Measurements from ENCODE around the gene IPO9.

Gene IPO9

GRCh38 chr1:201810466-201811216 is 18.3 kb upstream of the IPO9 start:
- H3K27ac ChIP-seq (ENCODE audit: low read depth, low read length) = no peak overlapping the region
- H3K4me1 ChIP-seq (ENCODE audit: insufficient read depth, low read length) = no peaks in the 10 kb centered on the region
- no peak overlapping the region for H3K4me3 ChIP-seq (ENCODE audit: low read depth in 1 of 2, low read length in 2 of 2)
- no peak overlapping the region for H3K9ac ChIP-seq (ENCODE audit: low read length)
- no peaks in the 10 kb centered on the region for H3K9me3 ChIP-seq (ENCODE audit: low read length)
- peaks cover 83% of the 10 kb centered on the region for H3K36me3 ChIP-seq (ENCODE audit: insufficient read depth, low read length)
- no peaks in the 10 kb centered on the region for H3K27me3 ChIP-seq (ENCODE audit: control insufficient read depth in 1 of 2, insufficient read depth in 2 of 2, low read length in 2 of 2)

GRCh38 chr1:201813226-201813625 is 15.7 kb upstream of the IPO9 start:
- H3K27ac ChIP-seq (ENCODE audit: low read depth, low read length) = no peak overlapping the region
- H3K4me1 ChIP-seq (ENCODE audit: insufficient read depth, low read length) = no peaks in the 10 kb centered on the region
- peaks cover 76% of the 10 kb centered on the region for H3K36me3 ChIP-seq (ENCODE audit: insufficient read depth, low read length)
- no peak overlapping the region for H3K9ac ChIP-seq (ENCODE audit: low read length)
- no peaks in the 10 kb centered on the region for H3K27me3 ChIP-seq (ENCODE audit: control insufficient read depth in 1 of 2, insufficient read depth in 2 of 2, low read length in 2 of 2)
- no peaks in the 10 kb centered on the region for H3K9me3 ChIP-seq (ENCODE audit: low read length)
- no peak overlapping the region for H3K4me3 ChIP-seq (ENCODE audit: low read depth in 1 of 2, low read length in 2 of 2)

GRCh38 chr1:201816309-201816854 is 12.6 kb upstream of the IPO9 start:
- Histone ChIP-seq H3K4me3 (ENCODE audit: low read depth in 1 of 2, low read length in 2 of 2) (no peak overlapping the region), H3K27me3 (ENCODE audit: control insufficient read depth in 1 of 2, insufficient read depth in 2 of 2, low read length in 2 of 2) (no peaks in the 10 kb centered on the region), H3K9ac (ENCODE audit: low read length) (no peak overlapping the region), H3K27ac (ENCODE audit: low read depth, low read length) (no peak overlapping the region), H3K4me1 (ENCODE audit: insufficient read depth, low read length) (no peaks in the 10 kb centered on the region), H3K9me3 (ENCODE audit: low read length) (no peaks in the 10 kb centered on the region), H3K36me3 (ENCODE audit: insufficient read depth, low read length) (peaks cover 72% of the 10 kb centered on the region)

GRCh38 chr1:201818971-201819750 is 9.8 kb upstream of the IPO9 start:
- Histone ChIP-seq H3K9ac (ENCODE audit: low read length) (no peak overlapping the region), H3K27me3 (ENCODE audit: control insufficient read depth in 1 of 2, insufficient read depth in 2 of 2, low read length in 2 of 2) (no peaks in the 10 kb centered on the region), H3K36me3 (ENCODE audit: insufficient read depth, low read length) (peaks cover 59% of the 10 kb centered on the region), H3K9me3 (ENCODE audit: low read length) (no peaks in the 10 kb centered on the region), H3K4me3 (ENCODE audit: low read depth in 1 of 2, low read length in 2 of 2) (no peak overlapping the region), H3K27ac (ENCODE audit: low read depth, low read length) (no peak overlapping the region), H3K4me1 (ENCODE audit: insufficient read depth, low read length) (no peaks in the 10 kb centered on the region)

GRCh38 chr1:201820413-201820812 is 8.5 kb upstream of the IPO9 start:
- no peaks in the 10 kb centered on the region for H3K27me3 ChIP-seq (ENCODE audit: control insufficient read depth in 1 of 2, insufficient read depth in 2 of 2, low read length in 2 of 2)
- H3K9ac ChIP-seq (ENCODE audit: low read length) = no peak overlapping the region
- peaks cover 57% of the 10 kb centered on the region for H3K36me3 ChIP-seq (ENCODE audit: insufficient read depth, low read length)
- no peak overlapping the region for H3K27ac ChIP-seq (ENCODE audit: low read depth, low read length)
- H3K9me3 ChIP-seq (ENCODE audit: low read length) = no peaks in the 10 kb centered on the region
- no peaks in the 10 kb centered on the region for H3K4me1 ChIP-seq (ENCODE audit: insufficient read depth, low read length)
- no peak overlapping the region for H3K4me3 ChIP-seq (ENCODE audit: low read depth in 1 of 2, low read length in 2 of 2)

GRCh38 chr1:201825245-201825644 is 3.7 kb upstream of the IPO9 start:
- Histone ChIP-seq H3K36me3 (ENCODE audit: insufficient read depth, low read length) (peaks cover 25% of the 10 kb centered on the region), H3K4me1 (ENCODE audit: insufficient read depth, low read length) (peaks cover 14% of the 10 kb centered on the region), H3K27ac (ENCODE audit: low read depth, low read length) (no peak overlapping the region), H3K27me3 (ENCODE audit: control insufficient read depth in 1 of 2, insufficient read depth in 2 of 2, low read length in 2 of 2) (no peaks in the 10 kb centered on the region), H3K4me3 (ENCODE audit: low read depth in 1 of 2, low read length in 2 of 2) (no peak overlapping the region), H3K9me3 (ENCODE audit: low read length) (no peaks in the 10 kb centered on the region), H3K9ac (ENCODE audit: low read length) (no peak overlapping the region)

GRCh38 chr1:201826830-201827229 is 2.1 kb upstream of the IPO9 start:
- Histone ChIP-seq H3K36me3 (ENCODE audit: insufficient read depth, low read length) (peaks cover 11% of the 10 kb centered on the region), H3K4me3 (ENCODE audit: low read depth in 1 of 2, low read length in 2 of 2) (no peak overlapping the region), H3K27me3 (ENCODE audit: control insufficient read depth in 1 of 2, insufficient read depth in 2 of 2, low read length in 2 of 2) (no peaks in the 10 kb centered on the region), H3K9ac (ENCODE audit: low read length) (no peak overlapping the region), H3K4me1 (ENCODE audit: insufficient read depth, low read length) (peaks cover 28% of the 10 kb centered on the region), H3K27ac (ENCODE audit: low read depth, low read length) (no peak overlapping the region), H3K9me3 (ENCODE audit: low read length) (no peaks in the 10 kb centered on the region)

GRCh38 chr1:201827321-201828216 is 1.4 kb upstream of the IPO9 start:
- Histone ChIP-seq H3K27me3 (ENCODE audit: control insufficient read depth in 1 of 2, insufficient read depth in 2 of 2, low read length in 2 of 2) (no peaks in the 10 kb centered on the region), H3K9ac (ENCODE audit: low read length) (no peak overlapping the region), H3K4me3 (ENCODE audit: low read depth in 1 of 2, low read length in 2 of 2) (no peak overlapping the region), H3K9me3 (ENCODE audit: low read length) (no peaks in the 10 kb centered on the region), H3K4me1 (ENCODE audit: insufficient read depth, low read length) (peaks cover 28% of the 10 kb centered on the region), H3K36me3 (ENCODE audit: insufficient read depth, low read length) (peaks cover 8% of the 10 kb centered on the region), H3K27ac (ENCODE audit: low read depth, low read length) (no peak overlapping the region)

- no peak overlapping the region for H3K27ac ChIP-seq (ENCODE audit: low read depth, low read length)
- H3K27me3 ChIP-seq (ENCODE audit: control insufficient read depth in 1 of 2, insufficient read depth in 2 of 2, low read length in 2 of 2) = no peaks in the 10 kb centered on the region
- no peaks in the 10 kb centered on the region for H3K9me3 ChIP-seq (ENCODE audit: low read length)
- H3K36me3 ChIP-seq (ENCODE audit: insufficient read depth, low read length) = peaks cover under 1% of the 10 kb centered on the region
- peak overlapping the region in 1 of 2 donors; percentile 95 for H3K4me3 ChIP-seq (ENCODE audit: low read depth in 1 of 2, low read length in 2 of 2)
- no peak overlapping the region for H3K9ac ChIP-seq (ENCODE audit: low read length)
- peaks cover 28% of the 10 kb centered on the region for H3K4me1 ChIP-seq (ENCODE audit: insufficient read depth, low read length)
Observed at GRCh38 chr1:201828217-201828819, 639 bp upstream of the IPO9 start.

- H3K4me1 ChIP-seq (ENCODE audit: insufficient read depth, low read length) = peaks cover 28% of the 10 kb centered on the region
- H3K27ac ChIP-seq (ENCODE audit: low read depth, low read length) = no peak overlapping the region
- H3K9ac ChIP-seq (ENCODE audit: low read length) = no peak overlapping the region
- H3K4me3 ChIP-seq (ENCODE audit: low read depth in 1 of 2, low read length in 2 of 2) = no peak overlapping the region
- H3K27me3 ChIP-seq (ENCODE audit: control insufficient read depth in 1 of 2, insufficient read depth in 2 of 2, low read length in 2 of 2) = no peaks in the 10 kb centered on the region
- H3K36me3 ChIP-seq (ENCODE audit: insufficient read depth, low read length) = peaks cover 10% of the 10 kb centered on the region
- no peaks in the 10 kb centered on the region for H3K9me3 ChIP-seq (ENCODE audit: low read length)
Observed at GRCh38 chr1:201831371-201831770, 2.4 kb downstream of the IPO9 start.
